OCI-LY7 (cell line): Measurements from ENCODE around the gene NOP56.

Experiments
- CTCF ChIP-seq: fragments of 200-600 bp; sonication (generic); conservative IDR thresholded peaks from 2 replicates; pipeline ENCODE4 v1.5.1; 2014; ENCODE audit warnings: mild to moderate bottlenecking, antibody characterized with exemption, low read length, moderate library complexity, mixed read lengths
- EZH2phosphoT487 ChIP-seq: fragments of 200-600 bp; sonication (generic); IDR thresholded peaks from 2 replicates; pipeline ENCODE4 v1.6.1; 2018; ENCODE audit warnings: low read depth, borderline replicate concordance, mild to moderate bottlenecking, mixed run types, antibody characterized with exemption, low read length, moderate library complexity, mixed read lengths

GRCh38 chr20:2705931-2706645 lies 53.7 kb downstream of the NOP56 start:
- no peak for TF ChIP-seq CTCF
- TF ChIP-seq EZH2phosphoT487: no peak
